ENCODE results near the gene CAMK2N1. TPM values are rescaled to one million over a fixed set of nuclear protein-coding genes. Genes with fewer than 3 reads are reported as not detected.
A peak's percentile ranks its signal among the peaks of the same experiment; 100 is the strongest.

The CAMK2N1 gene
- total RNA-seq, 4 donors from 2014 or later: 1.3 to 2.5 (median 1.5) TPM

DNA sequence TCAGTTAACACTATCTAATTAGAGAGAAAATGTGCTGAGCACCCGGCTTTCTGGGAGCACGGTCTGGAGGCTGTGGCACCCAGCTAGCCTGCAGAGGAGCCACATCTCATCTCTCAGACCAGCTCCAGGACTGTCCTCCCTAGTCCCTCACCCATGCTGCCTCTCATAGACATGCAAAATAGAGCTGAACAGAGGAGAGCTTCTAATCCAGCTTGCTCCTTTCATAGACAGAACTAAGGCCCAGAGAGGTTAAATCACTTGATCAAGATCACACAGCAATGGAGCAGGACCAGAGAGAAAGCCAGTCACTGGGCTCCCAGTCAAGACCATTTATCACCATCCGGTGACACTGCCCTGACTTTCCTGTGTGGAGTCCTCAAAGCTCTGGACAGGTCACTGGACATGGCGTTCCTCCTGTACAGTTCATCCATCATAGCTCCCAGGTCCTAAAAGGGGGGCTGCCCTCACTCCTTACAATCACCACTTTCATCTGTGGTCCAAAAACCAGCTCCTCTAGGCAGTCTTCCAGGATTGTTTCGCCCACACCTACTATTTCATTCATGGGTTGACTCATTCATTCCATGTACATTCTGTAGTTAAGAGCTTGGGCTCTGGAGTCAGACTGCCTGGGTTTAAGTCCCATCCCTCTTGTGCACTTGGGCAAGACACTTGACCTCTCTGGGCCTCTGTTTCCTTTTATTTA, 8.8 kb upstream of the CAMK2N1 start:
- in situ Hi-C loops (cut with MboI; ENCODE audit: low sequenced_read_pairs in 4 of 4): loop anchor here (5.0 to 10.0 kb wide), 5 partner anchors 117 to 580 kb away; no protein-coding TSS in a partner anchor
- peaks cover 0 to 18% of the 10 kb centered on the region in 2 donors for H3K36me3 ChIP-seq
- H3K9me3 ChIP-seq: no peaks in the 10 kb centered on the region
- ATAC-seq (no peak), DNase-seq (no peak)
- TF ChIP-seq, protein P1, sequence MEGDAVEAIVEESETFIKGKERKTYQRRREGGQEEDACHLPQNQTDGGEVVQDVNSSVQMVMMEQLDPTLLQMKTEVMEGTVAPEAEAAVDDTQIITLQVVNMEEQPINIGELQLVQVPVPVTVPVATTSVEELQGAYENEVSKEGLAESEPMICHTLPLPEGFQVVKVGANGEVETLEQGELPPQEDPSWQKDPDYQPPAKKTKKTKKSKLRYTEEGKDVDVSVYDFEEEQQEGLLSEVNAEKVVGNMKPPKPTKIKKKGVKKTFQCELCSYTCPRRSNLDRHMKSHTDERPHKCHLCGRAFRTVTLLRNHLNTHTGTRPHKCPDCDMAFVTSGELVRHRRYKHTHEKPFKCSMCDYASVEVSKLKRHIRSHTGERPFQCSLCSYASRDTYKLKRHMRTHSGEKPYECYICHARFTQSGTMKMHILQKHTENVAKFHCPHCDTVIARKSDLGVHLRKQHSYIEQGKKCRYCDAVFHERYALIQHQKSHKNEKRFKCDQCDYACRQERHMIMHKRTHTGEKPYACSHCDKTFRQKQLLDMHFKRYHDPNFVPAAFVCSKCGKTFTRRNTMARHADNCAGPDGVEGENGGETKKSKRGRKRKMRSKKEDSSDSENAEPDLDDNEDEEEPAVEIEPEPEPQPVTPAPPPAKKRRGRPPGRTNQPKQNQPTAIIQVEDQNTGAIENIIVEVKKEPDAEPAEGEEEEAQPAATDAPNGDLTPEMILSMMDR (IDR thresholded peaks at IDR 0.05 in 4 of 5, conservative IDR thresholded peaks at IDR 0.05 in 1 of 5): no peak
- TF ChIP-seq POLR2A (IDR thresholded peaks at IDR 0.05): no peak
- H3K4me3 ChIP-seq: no peak overlapping the region
- H3K4me1 ChIP-seq: peaks cover 3 to 5% of the 10 kb centered on the region in 2 donors
- H3K27ac ChIP-seq: no peak overlapping the region
- intact Hi-C loops (cut with DNase I; ENCODE audit: low total_unique reads): no loop called here
- H3K27me3 ChIP-seq: no peaks in the 10 kb centered on the region

- H3K9me3 ChIP-seq: no peaks in the 10 kb centered on the region
- H3K4me3 ChIP-seq: no peak overlapping the region
- peak; percentile 59 to 77 for DNase-seq
- in situ Hi-C loops (cut with MboI; ENCODE audit: low sequenced_read_pairs in 4 of 4) (loop anchor here (5.0 to 10.0 kb wide), 5 partner anchors 117 to 579 kb away; no protein-coding TSS in a partner anchor), intact Hi-C loops (cut with DNase I; ENCODE audit: low total_unique reads) (loop anchor here (1.0 kb wide), 4 partner anchors 117 to 576 kb away; no protein-coding TSS in a partner anchor)
- TF ChIP-seq, protein P1 (IDR thresholded peaks at IDR 0.05 in 4 of 5, conservative IDR thresholded peaks at IDR 0.05 in 1 of 5): peak; percentile 93 to 97 (median 95)
- no peak for TF ChIP-seq POLR2A (IDR thresholded peaks at IDR 0.05)
- peaks cover 3 to 5% of the 10 kb centered on the region in 2 donors for H3K4me1 ChIP-seq
- peaks cover 0 to 11% of the 10 kb centered on the region in 2 donors for H3K36me3 ChIP-seq
- H3K27ac ChIP-seq: no peak overlapping the region
- H3K27me3 ChIP-seq: no peaks in the 10 kb centered on the region
- ATAC-seq: peak; percentile 83 to 87
These were observed 8.0 kb upstream of the CAMK2N1 start for GRCh38 chr1:20493839-20494608.

DNA sequence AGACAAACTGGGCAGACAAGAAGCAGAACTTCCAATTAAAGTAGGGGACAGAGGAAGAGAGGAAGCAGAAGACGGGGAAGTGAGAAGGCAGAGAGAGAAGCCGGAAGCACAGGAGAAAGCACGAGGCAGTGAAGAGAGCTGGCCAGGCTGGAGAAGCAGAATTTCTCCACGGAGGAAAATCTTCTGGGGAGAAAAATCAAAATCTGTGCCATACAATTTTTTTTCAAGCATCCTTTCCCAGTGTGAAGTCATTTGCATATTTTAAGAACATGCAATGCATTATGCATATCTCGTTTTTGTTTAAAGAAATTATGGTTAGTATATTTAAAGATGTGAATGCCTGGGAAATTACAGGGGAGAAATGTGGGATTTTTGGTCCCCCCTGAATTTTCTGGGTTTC, 7.3 kb upstream of the CAMK2N1 start:
- in situ Hi-C loops (cut with MboI; ENCODE audit: low sequenced_read_pairs in 4 of 4): loop anchor here (5.0 to 10.0 kb wide), 5 partner anchors 116 to 579 kb away; no protein-coding TSS in a partner anchor
- Histone ChIP-seq H3K9me3 (no peaks in the 10 kb centered on the region), H3K4me3 (no peak overlapping the region), H3K36me3 (peaks cover 0 to 4% of the 10 kb centered on the region in 2 donors), H3K27ac (peak overlapping the region in 2 of 4 donors; percentile 2 to 41), H3K4me1 (peaks cover 3 to 5% of the 10 kb centered on the region in 2 donors), H3K27me3 (no peaks in the 10 kb centered on the region)
- intact Hi-C loops (cut with DNase I; ENCODE audit: low total_unique reads): loop anchor here (1.0 kb wide), 4 partner anchors 116 to 575 kb away; no protein-coding TSS in a partner anchor
- DNase-seq (no peak), ATAC-seq (no peak)
- TF ChIP-seq POLR2A (IDR thresholded peaks at IDR 0.05): no peak
- TF ChIP-seq, protein P1 (IDR thresholded peaks at IDR 0.05 in 4 of 5, conservative IDR thresholded peaks at IDR 0.05 in 1 of 5): no peak

GRCh38 chr1:20492751-20493150, 6.7 kb upstream of the CAMK2N1 start:
- H3K4me1 ChIP-seq: peaks cover 3 to 5% of the 10 kb centered on the region in 2 donors

More at GRCh38 chr1:20492751-20493150, 6.7 kb upstream of the CAMK2N1 start:
- no peak for ATAC-seq
- no peak for DNase-seq
- Histone ChIP-seq H3K27ac (peak overlapping the region in 2 of 4 donors; percentile 2 to 41), H3K27me3 (peaks cover 0 to 3% (median 0%) of the 10 kb centered on the region in 3 donors), H3K9me3 (no peaks in the 10 kb centered on the region), H3K4me3 (no peak overlapping the region), H3K36me3 (peaks cover 0 to 4% of the 10 kb centered on the region in 2 donors)
- no peak for TF ChIP-seq POLR2A (IDR thresholded peaks at IDR 0.05)
- TF ChIP-seq, protein P1 (IDR thresholded peaks at IDR 0.05 in 4 of 5, conservative IDR thresholded peaks at IDR 0.05 in 1 of 5): no peak
- intact Hi-C loops (cut with DNase I; ENCODE audit: low total_unique reads): loop anchor here (1.0 kb wide), 4 partner anchors 115 to 574 kb away; no protein-coding TSS in a partner anchor
- in situ Hi-C loops (cut with MboI; ENCODE audit: low sequenced_read_pairs in 4 of 4): loop anchor here (5.0 to 10.0 kb wide), 5 partner anchors 115 to 578 kb away; no protein-coding TSS in a partner anchor
